Uterus (tissue), 2 donors: ENCODE measurements around the gene CFAP92.

Experiments used
- CTCF ChIP-seq, 4 experiments: fragments of 200-600 bp in 2 of 4; fragments of 450-650 bp in 2 of 4; sonication (generic) in 2 of 4; IDR thresholded peaks; one replicate each; pipeline ENCODE4 v1.5.1; 2016 to 2019; ENCODE audit warnings: antibody characterized with exemption in 4 of 4, mild to moderate bottlenecking in 2 of 4, moderate library complexity in 1 of 4
- POLR2A ChIP-seq, 2 donors: fragments of 450-650 bp; IDR thresholded peaks; one replicate each; pipeline ENCODE4 v1.6.1; 2016; ENCODE audit warnings: antibody characterized with exemption in 2 of 2, mild to moderate bottlenecking in 1 of 2, moderate library complexity in 1 of 2

- TF ChIP-seq CTCF (IDR thresholded peaks at IDR 0.05) (no peak), POLR2A (IDR thresholded peaks at IDR 0.05) (no peak)
Observed at GRCh38 chr3:128861491-128861890, 132.4 kb downstream of the CFAP92 start.
